Right lobe of liver (tissue), 6 donors: Measurements from ENCODE around the gene POR. TPM values are rescaled to one million over a fixed set of nuclear protein-coding genes. Genes with fewer than 3 reads are reported as not detected.
"Not testable (repeated sequence)": the region's sequence is repeated elsewhere in the genome, so short reads cannot be mapped to it uniquely, and the experiment has no call there.

Source experiments
- ATAC-seq, 4 donors: fragments of 200-7000 bp; cut with Tn5 transposase; one replicate each; pipeline ENCODE4 v1.9.1; 2020; ENCODE audit warnings: mild to moderate bottlenecking in 4 of 4, moderate library complexity in 4 of 4
- DNase-seq, 3 donors: peaks; one replicate each; pipeline ENCODE4 v3.0.0-alpha.2; 2020
- H3K27ac ChIP-seq, 3 donors: fragments of 200-600 bp; one replicate each; pipeline ENCODE4 v1.8.0; 2022
- H3K27me3 ChIP-seq, 2 donors: fragments of 200-600 bp; one replicate each; pipeline ENCODE4 v1.8.0; 2022
- H3K36me3 ChIP-seq, 4 donors: fragments of 200-600 bp; sonication (generic) in 1 of 4; one replicate each; pipeline versions ENCODE4 v1.5.1 to v1.8.0; 2017 to 2022; ENCODE audit warnings: control low read depth in 1 of 4
- H3K4me1 ChIP-seq, 4 donors: fragments of 200-600 bp; sonication (generic) in 1 of 4; one replicate each; pipeline versions ENCODE4 v1.5.1 to v1.8.0; 2017 to 2022; ENCODE audit warnings: control low read depth in 1 of 4
- H3K4me3 ChIP-seq, 3 donors: fragments of 200-600 bp; one replicate each; pipeline ENCODE4 v1.8.0; 2022
- H3K9me3 ChIP-seq, 4 donors: fragments of 200-600 bp; sonication (generic) in 1 of 4; one replicate each; pipeline versions ENCODE4 v1.5.1 to v1.8.0; 2017 to 2022; ENCODE audit warnings: control low read depth in 1 of 4
- POLR2A ChIP-seq: fragments of 450-650 bp; IDR thresholded peaks from one replicate; pipeline ENCODE4 v1.6.1; 2017; ENCODE audit warnings: antibody characterized with exemption, mild to moderate bottlenecking
- WGBS: methylation state at CpG from one replicate; pipeline ENCODE4 v1.1.6; 2018; ENCODE audit warnings: low coverage, low lambda C conversion rate; ENCODE audit not compliant: insufficient coverage; ENCODE audit errors: missing lambda C conversion rate; 5-methylcytosine and 5-hydroxymethylcytosine counted together
- intact Hi-C, 2 donors: fragments of 100-400 bp; cut with DNase I; formaldehyde crosslinking; loops; one replicate each; pipeline versions ENCODE4 v1.11.2 to v1.14.1; 2022
- total RNA-seq, 6 experiments: library from RNA; depleted of rRNA in 2 of 6; stranded (reverse); fragments of >200 nt in 2 of 6; fragmentation: NEBNext Ultra II Directional in 3 of 6; extraction: Animal tissue kit (Norgen Biotek cat#: 25700) in 3 of 6; gene quantifications; one replicate each; pipeline versions ENCODE4 v1.1.0 to v1.2.4, GENCODE V29; 2016 to 2023
- TF ChIP-seq, protein P1 (sequence below), 4 donors: fragments of 200-600 bp in 3 of 4; fragments of 450-650 bp in 1 of 4; IDR thresholded peaks; one replicate each; pipeline versions ENCODE4 v1.5.1 to v1.8.0; 2016 to 2022; ENCODE audit warnings: antibody characterized with exemption in 4 of 4, mild to moderate bottlenecking in 2 of 4
- donor health status: DM: no; HTN: yes; CAD: no.
- donor health status: DM: no; HTN: no; CAD: no.
- donor health status: DM: no; HTN: no; CAD: no.
- donor health status: DM: no; HTN: yes; CAD: no.
- donor health status: DM: no; HTN: yes; CAD: no.

Gene POR
- total RNA-seq, 6 experiments from 2014 or later: 370 to 1,042 (median 725) TPM

DNA sequence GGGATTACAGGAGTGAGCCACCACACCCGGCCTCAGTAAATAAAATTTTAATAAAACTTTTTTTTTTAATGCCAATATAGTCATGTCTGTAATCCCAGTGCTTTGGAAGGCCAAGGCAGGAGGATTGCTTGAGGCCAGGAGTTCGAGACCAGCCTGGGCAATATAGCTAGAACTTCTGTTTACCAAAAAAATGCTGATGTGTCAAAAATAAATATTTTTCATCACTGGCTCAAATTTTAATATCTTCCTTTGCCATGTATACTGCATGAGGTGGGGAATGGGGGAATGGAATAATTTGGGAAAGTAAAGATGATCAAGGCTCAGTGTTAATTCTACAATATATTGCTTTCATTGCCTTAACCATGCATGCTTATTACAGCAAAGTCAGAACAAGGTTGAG, 46.8 kb upstream of the POR start:
- H3K27me3 ChIP-seq: no peaks in the 10 kb centered on the region
- H3K4me1 ChIP-seq: peaks cover 0 to 6% (median 0%) of the 10 kb centered on the region in 4 donors
- intact Hi-C loops: loop anchor here (5.0 to 10.0 kb wide), 2 partner anchors 147 to 154 kb away; no protein-coding TSS in a partner anchor
- WGBS: 96% methylated on average over 2 of the region's 2 CpGs
- no peak for TF ChIP-seq POLR2A
- TF ChIP-seq, protein P1, sequence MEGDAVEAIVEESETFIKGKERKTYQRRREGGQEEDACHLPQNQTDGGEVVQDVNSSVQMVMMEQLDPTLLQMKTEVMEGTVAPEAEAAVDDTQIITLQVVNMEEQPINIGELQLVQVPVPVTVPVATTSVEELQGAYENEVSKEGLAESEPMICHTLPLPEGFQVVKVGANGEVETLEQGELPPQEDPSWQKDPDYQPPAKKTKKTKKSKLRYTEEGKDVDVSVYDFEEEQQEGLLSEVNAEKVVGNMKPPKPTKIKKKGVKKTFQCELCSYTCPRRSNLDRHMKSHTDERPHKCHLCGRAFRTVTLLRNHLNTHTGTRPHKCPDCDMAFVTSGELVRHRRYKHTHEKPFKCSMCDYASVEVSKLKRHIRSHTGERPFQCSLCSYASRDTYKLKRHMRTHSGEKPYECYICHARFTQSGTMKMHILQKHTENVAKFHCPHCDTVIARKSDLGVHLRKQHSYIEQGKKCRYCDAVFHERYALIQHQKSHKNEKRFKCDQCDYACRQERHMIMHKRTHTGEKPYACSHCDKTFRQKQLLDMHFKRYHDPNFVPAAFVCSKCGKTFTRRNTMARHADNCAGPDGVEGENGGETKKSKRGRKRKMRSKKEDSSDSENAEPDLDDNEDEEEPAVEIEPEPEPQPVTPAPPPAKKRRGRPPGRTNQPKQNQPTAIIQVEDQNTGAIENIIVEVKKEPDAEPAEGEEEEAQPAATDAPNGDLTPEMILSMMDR (IDR thresholded peaks at IDR 0.05): no peak
- DNase-seq: no peak
- H3K36me3 ChIP-seq: no peaks in the 10 kb centered on the region
- H3K9me3 ChIP-seq: no peaks in the 10 kb centered on the region
- no peak overlapping the region for H3K4me3 ChIP-seq
- ATAC-seq: no peak
- no peak overlapping the region for H3K27ac ChIP-seq

DNA sequence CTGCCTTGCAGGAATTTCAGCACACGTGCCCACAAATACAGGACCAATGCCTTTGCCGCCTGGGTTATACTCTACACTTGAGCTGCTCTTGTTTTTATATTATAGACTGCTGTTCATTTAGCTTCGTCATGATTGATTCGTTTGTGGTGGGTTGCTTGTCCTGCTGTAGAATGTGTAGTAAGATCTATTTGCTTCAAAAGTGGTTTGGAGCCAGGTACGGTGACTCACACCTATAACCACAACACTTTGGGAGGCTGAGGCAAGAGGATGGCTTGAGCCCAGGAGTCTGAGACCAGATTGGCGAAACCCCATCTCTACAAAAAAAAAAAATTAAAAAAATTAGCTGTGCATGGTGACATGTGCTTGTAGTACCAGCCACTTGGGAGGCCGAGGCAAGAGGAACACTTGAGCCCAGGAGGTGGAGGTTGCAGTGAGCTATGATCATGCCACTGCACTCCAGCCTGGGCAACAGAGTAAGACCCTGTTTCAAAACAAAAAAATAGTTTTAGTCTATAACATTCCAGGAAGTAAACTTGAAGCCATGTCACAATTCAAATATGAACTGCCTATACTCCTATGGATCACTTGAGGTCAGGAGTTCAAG, 45.1 kb upstream of the POR start:
- Histone ChIP-seq H3K27ac (no peak overlapping the region), H3K4me1 (peaks cover 0 to 6% (median 0%) of the 10 kb centered on the region in 4 donors), H3K36me3 (no peaks in the 10 kb centered on the region), H3K27me3 (no peaks in the 10 kb centered on the region), H3K4me3 (no peak overlapping the region), H3K9me3 (no peaks in the 10 kb centered on the region)
- intact Hi-C loops: loop anchor here (5.0 to 10.0 kb wide), 2 partner anchors 145 to 152 kb away; no protein-coding TSS in a partner anchor
- ATAC-seq (no peak), DNase-seq (no peak)
- WGBS: 70% methylated on average over 7 of the region's 7 CpGs
- TF ChIP-seq, protein P1 (IDR thresholded peaks at IDR 0.05): no peak
- no peak for TF ChIP-seq POLR2A

DNA sequence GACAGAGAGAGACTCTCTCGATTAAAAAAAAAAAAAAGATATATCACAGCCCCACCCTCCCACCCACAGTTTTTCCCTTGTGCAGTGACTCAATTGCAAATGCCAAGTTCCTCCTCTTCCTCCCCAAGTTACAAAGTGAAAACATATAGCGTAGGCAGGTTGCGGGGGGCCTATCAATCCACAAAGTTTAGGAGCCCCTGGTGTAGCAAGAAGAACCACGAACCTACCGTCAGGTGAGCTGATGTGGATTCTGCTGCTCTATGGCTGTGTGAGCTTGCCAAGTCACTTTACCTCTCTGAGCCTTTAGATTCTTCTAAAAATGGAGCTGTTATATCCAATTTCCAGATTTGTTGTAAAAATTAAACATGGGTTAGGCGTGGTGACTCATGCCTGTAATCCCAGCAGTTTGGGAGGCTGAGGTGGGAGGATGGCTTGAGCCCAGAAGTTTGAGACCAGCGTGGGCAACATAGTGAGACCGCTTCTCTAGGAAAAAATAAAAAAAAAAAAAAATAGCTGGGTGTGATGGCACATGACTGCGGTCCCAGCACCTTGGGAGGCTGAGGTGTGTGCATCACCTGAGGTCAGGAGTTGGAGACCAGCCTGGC, 44.3 kb upstream of the POR start:
- DNase-seq (no peak), ATAC-seq (no peak)
- H3K27me3 ChIP-seq: no peaks in the 10 kb centered on the region
- H3K27ac ChIP-seq: no peak overlapping the region
- no peaks in the 10 kb centered on the region for H3K36me3 ChIP-seq
- WGBS: 71% methylated on average over 8 of the region's 9 CpGs
- no peak for TF ChIP-seq POLR2A
- TF ChIP-seq, protein P1 (IDR thresholded peaks at IDR 0.05): no peak
- peaks cover 0 to 6% (median 0%) of the 10 kb centered on the region in 4 donors for H3K4me1 ChIP-seq
- no peaks in the 10 kb centered on the region for H3K9me3 ChIP-seq
- intact Hi-C loops: no loop called here
- H3K4me3 ChIP-seq: no peak overlapping the region

DNA sequence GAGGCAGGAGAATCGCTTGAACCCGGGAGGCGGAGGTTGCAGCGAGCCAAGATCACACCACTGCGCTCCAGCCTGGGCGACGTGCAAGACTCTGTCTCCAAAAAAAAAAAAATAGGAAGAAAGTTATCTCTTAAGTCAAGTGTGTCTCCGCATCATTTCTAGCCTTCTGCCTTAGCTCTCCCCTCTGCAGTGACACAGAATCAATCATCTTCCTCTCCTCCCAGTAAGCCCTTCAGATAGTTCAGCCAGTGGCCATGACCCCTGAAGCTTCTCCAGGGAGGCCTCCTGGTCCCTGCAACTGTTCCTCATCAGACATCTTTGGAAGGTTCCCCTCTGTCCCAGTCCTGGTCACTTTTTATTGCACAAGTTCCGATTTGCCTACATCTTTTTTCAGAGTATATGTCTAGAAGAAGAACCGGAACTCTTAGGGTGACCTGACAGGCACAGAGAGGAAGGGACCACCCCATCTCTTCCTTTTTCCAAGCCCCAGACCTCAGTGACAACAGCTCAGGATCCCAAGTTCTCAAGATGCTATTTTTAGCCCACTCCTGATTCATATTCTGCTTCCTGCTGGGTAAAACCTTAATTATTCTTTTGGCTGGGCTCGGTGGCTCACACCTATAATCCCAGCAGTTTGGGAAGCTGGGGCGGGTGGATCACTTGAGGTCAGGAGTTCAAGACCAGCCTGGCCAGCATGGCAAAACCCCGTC, 42.7 kb upstream of the POR start:
- no peak for DNase-seq
- Histone ChIP-seq H3K27me3 (no peaks in the 10 kb centered on the region), H3K27ac (peak overlapping the region; percentile 10 to 47 (median 40)), H3K4me3 (no peak overlapping the region), H3K4me1 (no peaks in the 10 kb centered on the region), H3K36me3 (no peaks in the 10 kb centered on the region), H3K9me3 (no peaks in the 10 kb centered on the region)
- peak; percentile 69 to 84 (median 82) for ATAC-seq
- 53% methylated on average over 13 of the region's 13 CpGs for WGBS
- intact Hi-C loops: no loop called here
- TF ChIP-seq, protein P1 (IDR thresholded peaks at IDR 0.05): no peak
- TF ChIP-seq POLR2A: no peak

DNA sequence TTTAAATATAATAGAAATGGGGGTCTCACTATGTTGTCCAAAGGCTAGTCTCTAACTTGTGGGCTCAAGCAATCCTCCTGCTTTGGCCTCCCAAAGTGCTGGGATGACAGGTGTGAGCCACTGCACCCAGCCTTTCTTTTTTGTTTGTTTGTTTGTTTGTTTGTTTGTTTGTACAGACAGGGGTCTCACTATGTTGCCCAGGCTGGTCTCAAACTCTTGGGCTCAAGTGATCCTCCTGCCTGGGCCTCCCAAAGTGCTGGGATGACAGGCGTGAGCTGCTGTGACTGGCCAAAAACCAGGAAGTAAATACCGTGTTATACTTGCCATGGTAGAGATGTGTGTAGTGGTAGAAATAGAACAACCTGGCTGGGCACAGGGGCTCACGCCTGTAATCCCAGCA, 40.8 kb upstream of the POR start:
- H3K27me3 ChIP-seq, intact Hi-C loops, DNase-seq, H3K4me1 ChIP-seq, H3K36me3 ChIP-seq, H3K4me3 ChIP-seq, ATAC-seq, H3K9me3 ChIP-seq, H3K27ac ChIP-seq: not testable (repeated sequence)
- WGBS: 67% methylated on average over 2 of the region's 3 CpGs
